HG03354 (cell line): Measurements from ENCODE around the gene MIGA1.
"Not testable (repeated sequence)": the region's sequence is repeated elsewhere in the genome, so short reads cannot be mapped to it uniquely, and the experiment has no call there.

Source experiments
- ATAC-seq: cut with Tn5 transposase; IDR thresholded peaks from one replicate; pipeline ENCODE4 v1.9.1; 2021; ENCODE audit warnings: mild to moderate bottlenecking; ENCODE audit not compliant: unreplicated experiment, poor library complexity, severe bottlenecking

MIGA1 gene

DNA sequence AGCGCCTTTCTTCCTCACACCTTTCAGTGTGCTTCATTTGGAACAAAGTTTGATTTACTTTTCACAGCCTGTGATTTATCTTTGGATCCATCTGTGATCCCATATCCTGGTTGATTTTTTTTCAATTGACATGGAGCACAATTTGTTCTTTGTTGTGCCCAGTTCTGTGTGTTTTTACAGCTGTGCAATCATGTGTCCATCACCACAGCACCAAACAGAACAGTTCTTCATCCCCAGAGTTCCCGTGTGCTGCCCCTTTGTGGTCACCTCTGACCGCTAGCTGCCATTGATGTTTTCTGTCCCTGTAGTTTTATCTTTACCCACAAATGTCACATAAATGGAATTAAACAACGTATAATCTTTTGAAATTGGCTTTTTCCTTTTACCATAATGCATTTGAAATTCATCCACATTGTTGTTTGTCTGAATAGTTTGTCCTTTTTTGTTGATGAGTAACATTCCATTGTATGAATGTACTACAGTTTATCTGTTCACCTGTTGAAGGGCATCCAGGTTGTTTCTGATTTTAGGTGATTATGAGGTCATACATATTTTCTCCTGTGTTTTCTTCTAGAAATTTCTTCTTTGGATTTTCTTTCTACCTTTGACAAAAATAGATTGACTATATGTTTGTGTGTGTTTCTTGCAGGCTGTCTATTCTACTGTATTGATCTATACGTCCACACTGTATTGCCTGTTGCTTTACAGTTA is 17.4 kb downstream of the MIGA1 start:
- no peak for ATAC-seq

DNA sequence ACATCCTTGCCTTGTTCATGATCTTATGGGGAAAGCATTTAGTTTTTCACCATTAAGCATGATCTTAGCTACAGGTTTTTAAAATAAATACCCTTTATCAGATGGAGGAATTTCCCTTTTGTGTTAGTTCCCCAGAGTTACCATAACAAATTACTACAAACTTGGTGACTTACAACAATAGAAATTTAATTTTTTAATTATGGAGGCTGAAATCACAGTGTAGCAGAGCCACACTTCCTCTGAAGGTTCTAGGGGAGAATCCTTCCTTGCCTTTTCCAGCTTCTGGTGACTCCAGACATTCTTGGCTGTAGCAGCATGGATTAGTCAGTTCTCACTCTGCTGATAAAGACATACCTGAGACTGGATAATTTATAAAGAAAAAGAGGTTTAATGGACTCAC is 18.5 kb downstream of the MIGA1 start:
- ATAC-seq, result no peak

DNA sequence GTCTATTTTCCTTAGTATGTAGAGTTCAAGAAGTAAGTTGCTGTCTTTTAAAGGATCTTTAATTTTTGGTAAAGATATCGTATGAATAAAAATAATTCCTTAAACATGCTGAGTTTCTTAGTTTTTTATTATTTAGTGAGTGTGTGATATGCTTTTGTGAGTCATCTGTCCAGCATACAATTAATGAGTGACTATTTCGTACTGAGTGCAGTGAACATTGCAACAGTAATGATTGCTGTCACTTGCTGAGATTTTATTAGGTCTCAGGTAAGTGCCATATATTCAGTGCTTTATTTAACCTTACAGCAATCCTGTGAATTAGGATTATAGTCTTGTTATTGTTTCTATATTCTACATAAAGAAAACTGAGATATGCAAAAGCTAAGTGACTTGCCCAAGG is 22.6 kb downstream of the MIGA1 start:
- no peak for ATAC-seq

DNA sequence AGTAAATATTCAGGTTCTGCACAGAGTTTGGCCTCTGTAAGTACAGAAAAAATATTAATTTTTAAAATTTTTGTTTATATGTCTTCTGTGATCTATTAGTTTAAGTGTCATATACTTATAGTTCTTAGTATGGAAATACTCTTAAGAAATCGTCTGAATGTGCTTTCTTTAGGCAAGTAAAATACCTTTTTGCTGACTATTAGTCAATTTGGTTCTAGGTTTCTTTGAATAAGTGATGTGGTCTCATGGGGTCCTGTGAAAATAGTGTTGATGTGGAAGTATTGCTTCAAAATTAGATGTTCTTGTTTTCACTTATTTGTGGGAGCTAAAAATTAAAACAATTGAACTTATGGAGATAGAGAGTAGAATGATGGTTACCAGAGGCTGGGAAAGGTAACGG is 23.9 kb downstream of the MIGA1 start:
- ATAC-seq, result no peak

DNA sequence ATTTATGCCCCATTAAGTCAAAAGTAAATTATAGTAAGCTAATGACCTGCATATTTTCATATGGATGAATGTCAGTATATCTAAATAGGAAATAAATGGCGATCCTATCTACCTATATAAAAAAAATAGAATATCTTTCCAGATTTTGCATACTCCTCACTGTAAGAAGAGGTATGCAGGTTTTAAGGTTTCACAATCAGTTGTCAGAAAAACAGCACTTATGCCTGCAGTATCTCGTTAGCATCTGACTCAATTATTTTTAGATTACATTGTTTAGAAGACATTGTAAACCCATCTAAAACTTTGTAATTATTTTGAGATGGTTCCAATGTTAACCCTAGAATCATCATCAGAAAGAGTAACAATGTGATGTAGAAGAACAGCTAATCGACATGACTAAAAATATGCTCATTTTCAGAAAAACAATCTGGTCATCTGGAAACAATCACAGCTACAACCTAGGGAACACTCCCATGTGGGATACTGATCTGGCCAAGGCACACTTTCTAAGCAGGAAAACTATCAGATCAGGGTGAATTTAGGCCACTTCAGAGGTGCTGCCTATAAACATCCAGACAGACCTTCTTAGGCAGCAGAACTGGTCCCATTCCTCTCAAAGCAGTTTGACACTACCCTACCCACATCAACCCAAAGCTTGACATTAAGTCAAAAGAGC is 30.5 kb downstream of the MIGA1 start:
- not testable (repeated sequence) for ATAC-seq

DNA sequence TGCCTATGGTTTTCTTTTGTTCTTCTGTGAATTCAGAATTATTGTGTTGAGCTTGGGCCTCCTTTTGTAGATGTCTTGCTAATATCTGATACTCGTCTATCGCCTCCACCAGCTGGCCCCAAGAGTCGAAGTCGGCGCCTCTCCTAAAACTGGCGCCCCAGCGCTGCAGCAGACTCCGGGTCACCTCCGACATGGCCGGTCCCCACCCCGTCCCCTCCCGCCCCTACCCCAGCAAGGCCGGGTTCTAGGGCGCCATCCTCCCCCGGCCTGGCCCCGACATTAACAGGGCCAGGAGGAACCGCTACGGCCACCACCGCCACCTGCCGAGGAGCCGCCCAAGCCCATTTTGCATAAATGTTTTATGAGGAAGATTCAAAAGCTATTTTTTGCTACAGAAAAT is 32.1 kb downstream of the MIGA1 start:
- ATAC-seq, result peak; percentile 60

DNA sequence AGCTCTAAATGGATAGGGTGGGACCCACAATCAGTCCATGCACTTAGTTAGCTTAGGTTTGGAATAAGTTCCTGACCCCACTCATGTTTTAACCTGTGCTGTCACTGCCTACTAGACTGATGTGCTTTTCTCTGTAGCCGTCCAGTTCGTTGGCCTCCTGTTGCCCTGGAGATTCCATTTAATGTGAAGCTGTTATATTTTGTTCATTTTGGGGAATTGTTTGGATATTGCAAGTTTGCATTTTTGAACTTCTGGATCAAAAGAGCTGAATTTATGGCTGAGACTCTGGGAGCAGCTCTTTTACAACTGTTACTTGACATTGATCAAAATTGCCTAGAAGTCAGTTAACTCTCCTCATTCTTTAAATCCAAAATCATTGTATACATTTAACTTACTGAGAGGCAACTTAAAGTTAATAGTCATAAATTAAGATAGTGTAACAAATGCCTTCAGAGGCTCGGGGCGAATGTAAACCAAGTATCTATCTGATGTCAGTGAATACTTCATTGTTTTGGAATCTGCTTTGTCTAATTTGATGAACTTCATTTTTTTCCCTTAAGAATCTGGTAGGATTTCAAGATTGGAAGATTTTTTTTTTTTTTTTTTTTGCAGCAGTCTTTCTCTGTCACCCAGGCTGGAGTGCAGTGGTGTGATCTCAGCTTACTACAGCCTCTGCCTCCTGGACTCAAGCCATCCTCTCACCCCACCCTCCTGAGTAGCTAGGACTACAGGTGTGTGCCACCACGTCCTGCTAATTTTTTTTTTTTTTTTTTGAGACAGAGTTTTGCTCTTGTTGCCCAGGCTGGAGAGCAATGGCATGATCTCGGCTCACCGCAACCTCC is 38.1 kb downstream of the MIGA1 start:
- ATAC-seq, result no peak

DNA sequence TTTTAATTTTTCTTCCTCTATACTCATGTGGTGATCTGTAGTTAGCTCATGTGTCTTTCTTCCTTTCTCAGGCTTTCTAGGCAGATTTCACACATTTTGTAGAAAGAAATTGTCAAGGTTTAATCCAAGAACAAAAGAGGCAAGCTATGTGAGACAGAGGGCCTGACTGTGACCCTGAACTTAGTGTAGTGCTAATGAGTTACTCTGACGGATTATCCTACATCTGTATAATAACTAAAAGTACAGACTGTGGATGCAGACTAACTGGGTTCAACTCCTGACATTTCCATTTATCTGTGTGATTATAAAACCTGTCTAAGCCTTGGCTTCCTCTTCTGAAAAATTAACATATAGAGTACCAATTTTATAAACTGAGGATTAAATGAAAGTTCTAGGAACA is 40.7 kb downstream of the MIGA1 start:
- no peak for ATAC-seq

DNA sequence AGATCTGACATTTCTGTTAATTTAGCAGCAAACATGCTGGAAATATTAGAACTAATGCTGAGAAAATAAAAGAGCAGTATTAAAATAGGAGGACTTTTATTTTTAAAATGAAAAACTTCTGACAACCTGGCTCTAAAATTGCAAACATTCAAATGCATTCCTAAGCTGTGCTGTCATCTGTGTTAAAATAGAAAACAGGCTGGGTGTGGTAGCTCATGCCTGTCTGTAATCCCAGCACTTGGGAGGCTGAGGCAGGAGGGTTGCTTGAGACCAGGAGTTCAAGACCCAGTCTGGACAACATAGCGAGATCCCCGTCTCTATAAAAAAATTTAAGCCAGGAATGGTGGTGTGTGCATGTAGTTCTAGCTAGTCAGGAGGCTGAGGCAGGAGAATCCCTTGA is 44.6 kb downstream of the MIGA1 start:
- no peak for ATAC-seq

DNA sequence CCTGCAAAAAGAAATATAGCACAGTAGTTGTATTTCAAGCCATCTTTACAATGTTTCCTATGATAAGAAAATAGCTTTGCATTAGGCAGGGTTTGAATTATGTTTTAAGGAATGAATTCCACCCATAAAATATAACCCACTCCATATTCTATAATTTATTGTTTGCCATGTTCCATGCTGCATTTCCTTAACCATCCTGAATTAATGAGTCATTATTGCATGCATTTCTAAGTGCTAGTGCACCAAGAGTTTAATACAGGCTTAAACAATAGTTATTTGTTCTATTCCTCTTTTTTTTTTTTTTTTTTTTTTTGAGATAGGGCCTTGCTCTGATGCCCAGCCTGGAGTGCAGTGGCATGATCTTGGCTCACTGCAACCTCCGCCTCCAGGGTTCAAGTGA is 45.2 kb downstream of the MIGA1 start:
- no peak for ATAC-seq

DNA sequence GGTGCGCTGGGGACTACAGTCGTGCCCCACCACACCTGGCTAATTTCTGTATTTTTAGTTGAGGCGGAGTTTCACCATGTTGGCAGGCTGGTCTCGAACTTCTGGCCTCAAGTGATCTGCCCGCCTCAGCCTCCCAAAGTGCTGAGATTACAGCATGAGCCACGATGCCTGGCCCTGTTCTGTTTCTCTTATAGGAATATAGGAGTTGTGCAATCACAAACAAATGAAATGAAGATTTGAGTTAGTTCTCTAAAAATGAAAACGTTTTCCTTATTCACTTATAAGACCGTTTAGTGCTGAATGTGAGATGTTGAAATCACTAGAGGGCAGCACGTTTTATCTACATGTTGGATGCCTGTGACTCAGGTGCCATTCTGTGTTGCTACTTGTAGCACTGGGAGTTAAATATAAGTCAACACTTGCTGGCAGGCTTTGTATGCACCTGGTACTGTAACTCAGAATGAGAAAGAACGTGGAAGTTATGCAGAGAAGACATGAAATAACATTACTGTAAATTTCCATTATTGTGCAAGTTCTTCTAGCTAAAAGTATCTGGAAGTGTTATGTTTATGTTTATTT is 45.8 kb downstream of the MIGA1 start:
- ATAC-seq, result peak; percentile 65

DNA sequence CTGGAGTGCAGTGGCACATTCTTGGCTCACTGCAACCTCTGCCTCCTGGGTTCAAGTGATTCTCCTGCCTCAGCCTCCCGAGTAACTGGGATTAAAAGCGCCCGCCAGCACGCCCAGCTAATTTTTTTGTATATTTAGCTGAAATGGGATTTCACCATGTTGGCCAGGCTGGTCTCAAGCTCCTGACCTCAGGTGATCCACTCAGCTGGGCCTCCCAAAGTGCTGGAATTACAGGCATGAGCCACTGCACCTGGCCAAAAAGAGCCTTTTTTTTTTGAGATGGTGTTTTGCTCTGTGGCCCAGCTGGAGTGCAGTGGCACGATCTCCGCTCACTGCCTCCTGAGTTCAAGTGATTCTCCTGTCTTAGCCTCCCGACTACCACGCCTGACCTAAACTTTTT is 47.4 kb downstream of the MIGA1 start:
- not testable (repeated sequence) for ATAC-seq

DNA sequence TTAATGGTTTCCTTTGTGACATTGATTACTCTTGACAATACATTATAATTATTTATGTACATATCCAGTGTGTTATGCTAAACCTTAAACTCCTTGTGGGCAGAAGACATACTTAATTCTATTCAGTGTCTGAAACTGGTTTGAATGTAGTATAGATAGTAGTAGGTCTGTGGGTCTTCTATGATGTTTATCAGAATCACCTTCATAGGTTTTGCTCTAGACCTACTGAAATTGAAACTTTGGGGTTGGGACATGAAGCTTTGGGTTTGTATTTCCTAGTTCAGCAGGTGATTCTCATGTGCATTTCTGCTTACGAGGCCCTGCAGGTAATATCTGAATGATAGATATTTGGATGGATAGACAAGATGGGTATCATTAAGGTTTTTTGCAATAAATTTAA is 48.6 kb downstream of the MIGA1 start:
- no peak for ATAC-seq

DNA sequence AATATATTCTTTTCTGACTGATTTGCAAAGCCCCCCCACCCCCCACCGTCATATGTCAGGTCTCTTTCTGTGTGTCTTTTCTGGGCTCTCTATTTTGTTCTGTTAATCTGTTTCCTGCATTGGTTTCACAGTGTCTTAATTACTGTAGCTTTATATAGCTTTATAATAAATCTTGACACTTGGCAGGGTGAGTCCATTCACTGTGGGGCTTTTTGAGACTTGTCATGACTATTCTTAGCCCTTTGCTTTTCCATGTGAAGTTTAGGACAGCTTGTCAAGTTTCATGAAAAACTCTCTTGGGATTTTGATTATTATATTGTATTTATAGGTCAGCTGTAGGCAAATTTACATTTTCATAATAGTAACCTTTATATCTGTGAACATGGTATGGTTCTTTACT is 50.4 kb downstream of the MIGA1 start:
- no peak for ATAC-seq

DNA sequence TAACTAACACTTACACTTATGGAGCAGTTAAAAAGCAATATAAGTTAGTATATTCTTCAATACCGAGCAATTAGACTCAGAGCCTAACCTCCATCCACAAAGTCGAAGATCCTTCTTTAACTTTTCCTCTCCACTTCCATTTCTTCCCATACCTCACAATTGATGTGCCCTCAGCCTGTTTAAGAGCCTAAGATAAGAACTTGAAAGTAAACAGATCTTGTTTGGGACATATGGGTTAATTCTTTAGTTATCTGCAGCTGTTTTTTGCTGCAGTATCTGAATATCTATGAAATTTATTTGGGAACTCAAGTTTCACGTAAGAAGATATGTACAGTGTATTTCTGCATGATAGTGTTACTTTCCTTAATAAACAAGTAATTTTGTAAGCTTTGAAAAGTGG is 51.5 kb downstream of the MIGA1 start:
- ATAC-seq, result no peak

DNA sequence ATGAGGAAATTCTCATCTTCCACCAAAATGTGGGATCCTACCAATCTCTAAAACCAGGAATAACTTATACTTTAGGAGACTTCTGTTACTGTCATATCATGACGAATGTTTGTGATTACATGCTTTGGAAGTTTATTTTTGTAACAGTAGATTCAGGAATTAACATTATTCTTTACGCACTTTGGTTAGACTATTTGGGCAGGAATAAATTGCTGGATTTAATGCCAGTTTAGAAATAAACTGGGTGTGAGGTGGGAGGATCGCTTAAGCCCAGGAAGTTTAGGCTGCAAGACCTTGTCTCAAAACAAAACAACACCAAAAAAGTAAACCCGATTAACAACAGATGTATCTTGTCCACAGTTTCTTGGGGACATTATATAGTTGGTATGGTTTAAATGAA is 52.1 kb downstream of the MIGA1 start:
- no peak for ATAC-seq

DNA sequence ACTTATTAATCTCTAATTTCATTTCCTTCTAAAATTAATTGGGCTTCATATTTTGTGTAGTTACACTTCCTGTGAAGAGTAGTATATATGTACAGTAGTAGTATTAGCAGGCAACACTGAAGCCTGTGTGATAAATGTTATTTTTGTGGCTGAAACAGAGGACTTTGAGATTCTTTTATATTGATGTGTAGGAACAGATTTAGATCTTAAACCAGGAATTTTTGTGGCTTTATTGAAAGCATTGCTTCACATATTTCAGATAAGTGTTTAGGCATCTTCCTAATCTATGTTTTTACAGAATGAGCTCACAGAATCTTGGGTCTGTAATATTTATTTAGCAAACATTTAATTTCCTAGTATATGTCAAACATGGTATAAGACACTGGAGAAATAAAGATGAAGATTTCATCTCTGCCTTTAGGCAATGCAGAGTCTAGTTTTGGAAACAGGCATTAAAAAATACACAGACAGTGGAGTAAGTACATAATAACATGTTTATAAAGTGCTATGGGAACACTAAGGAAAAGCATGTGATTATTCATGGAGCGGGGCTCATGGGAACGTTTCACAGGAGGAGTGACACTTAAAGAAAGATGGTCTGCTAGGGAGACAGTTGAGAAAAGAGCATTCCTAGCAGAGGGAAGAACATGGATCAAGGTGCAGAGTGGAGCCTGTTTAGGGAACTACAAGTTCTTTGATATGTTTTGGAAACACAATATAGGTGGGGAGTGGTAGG is 52.7 kb downstream of the MIGA1 start:
- no peak for ATAC-seq

DNA sequence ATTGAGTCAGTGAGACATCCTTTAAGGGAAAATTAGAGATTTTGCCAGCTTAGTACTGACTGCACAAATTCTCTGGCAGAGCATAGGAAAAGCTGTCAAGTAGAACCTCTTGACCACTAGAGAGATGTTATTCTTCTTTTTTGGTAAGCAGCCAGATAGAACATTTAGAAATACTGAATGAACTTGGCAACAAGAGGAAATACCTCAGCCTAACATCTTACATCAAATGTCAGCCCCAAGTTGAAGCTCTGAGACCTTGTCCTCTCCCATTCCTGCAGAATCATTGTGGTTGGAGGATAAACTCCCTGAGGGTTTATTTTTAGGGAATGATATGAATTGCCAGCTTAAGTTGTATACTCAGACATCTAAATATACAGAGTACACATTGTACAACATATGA is 53.5 kb downstream of the MIGA1 start:
- ATAC-seq, result no peak

DNA sequence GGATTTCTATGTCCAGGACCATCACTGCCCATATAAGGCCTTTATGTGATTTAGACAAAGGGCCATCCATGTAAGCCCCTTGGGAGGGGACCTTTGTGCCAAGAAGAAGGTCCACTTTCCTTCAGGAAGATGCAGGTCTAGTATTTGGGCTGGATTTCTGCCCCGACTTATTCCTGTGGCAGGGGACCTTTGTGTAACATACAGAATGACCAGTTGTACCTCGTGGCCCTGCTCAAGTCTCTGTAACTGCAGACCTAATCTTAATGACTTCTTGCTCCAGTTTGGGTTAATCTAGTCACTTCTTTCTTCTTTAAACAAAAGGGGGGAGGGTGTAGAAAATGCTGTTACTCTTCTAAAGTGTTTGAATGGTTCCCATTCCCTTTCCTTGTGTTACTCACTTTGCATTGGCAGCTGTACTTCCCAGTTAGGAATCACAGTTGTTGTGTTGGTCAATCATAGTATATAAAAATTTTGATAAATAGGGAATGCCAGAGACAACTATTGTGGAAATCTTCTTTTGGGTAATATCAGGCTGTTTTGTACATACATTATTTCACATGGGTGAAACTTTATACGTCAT is 54.2 kb downstream of the MIGA1 start:
- ATAC-seq, result no peak
